Epithelial cell of umbilical artery (primary cell): Measurements from ENCODE around the gene RNU5B-1. TPM values are rescaled to one million over a fixed set of nuclear protein-coding genes. Genes with fewer than 3 reads are reported as not detected.

Experiments used
- total RNA-seq: library from RNA; depleted of rRNA; stranded (reverse); fragments of >200 nt; gene quantifications from 2 replicates; pipeline ENCODE4 v1.2.3, GENCODE V29; 2014

Gene RNU5B-1
- total RNA-seq = not detected in 2 replicates

DNA sequence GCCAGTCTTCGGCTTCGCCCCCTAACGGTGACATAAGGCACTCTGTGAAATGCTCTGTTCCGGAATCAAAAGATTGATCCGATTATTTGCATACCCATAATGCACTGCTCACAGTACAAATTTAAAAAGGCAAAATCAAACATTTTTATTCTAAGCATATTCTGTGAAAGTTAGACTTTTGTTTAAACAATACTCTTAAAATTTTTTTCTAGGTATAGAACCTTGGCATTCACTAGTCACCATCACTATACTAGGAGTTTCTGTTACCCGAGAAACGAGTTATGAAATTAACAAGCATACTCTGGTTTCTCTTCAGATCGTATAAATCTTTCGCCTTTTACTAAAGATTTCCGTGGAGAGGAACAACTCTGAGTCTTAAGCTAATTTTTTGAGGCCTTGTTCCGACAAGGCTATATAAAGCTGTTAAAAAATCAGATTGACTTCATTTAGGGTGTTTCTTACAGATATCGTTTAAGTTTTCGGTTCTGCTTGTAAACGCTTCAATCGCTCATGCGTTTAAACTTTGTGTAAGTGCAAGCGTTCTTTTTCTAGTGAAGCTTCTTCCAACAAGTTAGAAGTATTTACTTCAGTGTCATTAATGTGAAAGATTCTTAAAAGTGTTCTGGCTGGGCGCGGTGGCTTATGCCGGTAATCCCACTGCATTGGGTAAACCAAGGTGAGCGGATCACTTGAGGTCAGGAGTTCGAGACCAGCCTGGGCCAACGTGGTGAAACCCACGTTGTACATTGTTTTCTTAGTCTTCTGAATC, at the start of gene RNU5B-1:
Gene RNU5B-1, plus strand, starts transcription at position 297 of the 769 bp plus-strand sequence.

GRCh38 chr15:65286704-65287519, 17.6 kb upstream of the RNU5B-1 start, which contains the start of gene PARP16:
Gene PARP16 (minus strand): TSS chr15:65286883. CDS start chr15:65286426, 457 bp downstream.

Other genes with a start within 250 kb of the RNU5B-1 start
- gene RASL12, start 236.7 kb upstream of the RNU5B-1 start, total RNA-seq = 0.32 TPM in 1 of 2 replicates, not detected in the other
- not detected in 2 replicates for gene KBTBD13, start 227.9 kb upstream of the RNU5B-1 start, total RNA-seq
- gene UBAP1L, start 189.5 kb upstream of the RNU5B-1 start, total RNA-seq = 0.65 and 1.1 TPM in 2 replicates
- 13.0 and 18.2 TPM in 2 replicates for gene PDCD7, start 170.9 kb upstream of the RNU5B-1 start, total RNA-seq
- 40.9 and 57.4 TPM in 2 replicates for gene CLPX, start 119.3 kb upstream of the RNU5B-1 start, total RNA-seq
- not detected in 2 replicates for gene CILP, start 93.2 kb upstream of the RNU5B-1 start, total RNA-seq
- 0.97 and 1.1 TPM in 2 replicates for gene PARP16, start 17.8 kb upstream of the RNU5B-1 start, total RNA-seq
- not detected in 2 replicates for gene RNU5A-1, start 8.6 kb upstream of the RNU5B-1 start, total RNA-seq
- gene IGDCC3, start 73.3 kb downstream of the RNU5B-1 start, total RNA-seq = not detected in 2 replicates
- under 0.01 TPM in 2 replicates for gene IGDCC4, start 118.3 kb downstream of the RNU5B-1 start, total RNA-seq
- 43.5 and 50.0 TPM in 2 replicates for gene DPP8, start 213.0 kb downstream of the RNU5B-1 start, total RNA-seq
- gene HACD3, start 225.8 kb downstream of the RNU5B-1 start, total RNA-seq = 112 and 142 TPM in 2 replicates